GM23338 (cell line): ENCODE results near the gene ZFP36. TPM values are rescaled to one million over a fixed set of nuclear protein-coding genes. Genes with fewer than 3 reads are reported as not detected.

Experiments used
- ATAC-seq: fragments of 200-7000 bp; cut with Tn5 transposase; 3 replicates; pipeline ENCODE4 v1.9.1; 2020
- DNase-seq: peaks from one replicate; pipeline ENCODE4 v3.0.0-alpha.2; 2015; ENCODE audit warnings: low spot score
- H2AFZ ChIP-seq: fragments of 200-600 bp; sonication (generic); 2 replicates; pipeline ENCODE4 v1.8.0; 2016; ENCODE audit warnings: antibody characterized with exemption, mild to moderate bottlenecking, moderate library complexity
- H3F3A ChIP-seq: fragments of 200-600 bp; sonication (generic); replicated peaks from 2 replicates; pipeline ENCODE4 v1.8.0; 2017; ENCODE audit warnings: antibody characterized with exemption, mixed run types, low read depth
- H3K27ac ChIP-seq: fragments of 200-600 bp; sonication (generic); 2 replicates; pipeline ENCODE4 v1.6.1; 2016; ENCODE audit warnings: low read depth
- H3K27me3 ChIP-seq: fragments of 200-600 bp; sonication (generic); 2 replicates; pipeline ENCODE4 v1.8.0; 2016; ENCODE audit warnings: mild to moderate bottlenecking, mixed run types, moderate library complexity; ENCODE audit not compliant: insufficient read depth
- H3K36me3 ChIP-seq: fragments of 200-600 bp; sonication (generic); 2 replicates; pipeline ENCODE4 v1.8.0; 2016; ENCODE audit warnings: mild to moderate bottlenecking; ENCODE audit not compliant: insufficient read depth
- H3K4me1 ChIP-seq: fragments of 200-600 bp; sonication (generic); 2 replicates; pipeline ENCODE4 v1.8.0; 2016; ENCODE audit warnings: mild to moderate bottlenecking, moderate library complexity; ENCODE audit not compliant: insufficient read depth
- H3K4me2 ChIP-seq: fragments of 200-600 bp; sonication (generic); 2 replicates; pipeline ENCODE4 v1.7.1; 2017; ENCODE audit warnings: mixed run types
- H3K4me3 ChIP-seq: fragments of 200-600 bp; sonication (generic); 2 replicates; pipeline ENCODE4 v1.6.1; 2016; ENCODE audit warnings: mixed run types
- H3K79me2 ChIP-seq: fragments of 200-600 bp; sonication (generic); replicated peaks from 2 replicates; pipeline ENCODE4 v1.8.0; 2017; ENCODE audit warnings: mild to moderate bottlenecking; ENCODE audit not compliant: insufficient read depth
- H3K9me2 ChIP-seq: fragments of 200-600 bp; sonication (generic); 2 replicates; pipeline ENCODE4 v1.8.0; 2017; ENCODE audit not compliant: insufficient read depth
- H4K20me1 ChIP-seq: fragments of 200-600 bp; sonication (generic); replicated peaks from 2 replicates; pipeline ENCODE4 v1.8.0; 2017; ENCODE audit warnings: mild to moderate bottlenecking; ENCODE audit not compliant: insufficient read depth
- H3K27ac Mint-ChIP-seq: 2 replicates; pipeline ENCODE4 v1.8.0; 2020; ENCODE audit warnings: inconsistent platforms, mild to moderate bottlenecking, moderate library complexity, mixed read lengths
- H3K27me3 Mint-ChIP-seq: 3 replicates; pipeline ENCODE4 v1.8.0; 2022; ENCODE audit warnings: low read depth, mild to moderate bottlenecking, moderate library complexity, mixed read lengths, inconsistent platforms; ENCODE audit not compliant: insufficient read depth, poor library complexity
- H3K36me3 Mint-ChIP-seq: 3 replicates; pipeline ENCODE4 v1.8.0; 2021; ENCODE audit warnings: low read depth, mild to moderate bottlenecking, inconsistent platforms, moderate library complexity, mixed read lengths
- H3K4me1 Mint-ChIP-seq: 3 replicates; pipeline ENCODE4 v1.8.0; 2020; ENCODE audit warnings: mild to moderate bottlenecking, inconsistent platforms, mixed read lengths
- H3K4me3 Mint-ChIP-seq: 3 replicates; pipeline ENCODE4 v1.8.0; 2021; ENCODE audit warnings: moderate library complexity, mild to moderate bottlenecking, inconsistent platforms, mixed read lengths
- H3K9me3 Mint-ChIP-seq: 3 replicates; pipeline ENCODE4 v1.8.0; 2020; ENCODE audit warnings: moderate library complexity, mild to moderate bottlenecking, inconsistent platforms, mixed read lengths
- CREB1 ChIP-seq: fragments of 250-450 bp; sonication (Bioruptor Pico); IDR thresholded peaks from 2 replicates; pipeline ENCODE4 v1.5.0; 2020; ENCODE audit warnings: low read depth, mild to moderate bottlenecking, moderate library complexity
- CTCF ChIP-seq, 2 experiments: fragments of 200-600 bp in 1 of 2; sonication (generic) in 1 of 2; conservative IDR thresholded peaks; 2 replicates each; pipeline versions ENCODE4 v1.5.1 to v1.6.1; 2016 to 2017; ENCODE audit warnings: antibody characterized with exemption in 2 of 2, low read depth in 2 of 2, mild to moderate bottlenecking in 2 of 2, moderate library complexity in 1 of 2
- ETS1 ChIP-seq: IDR thresholded peaks from 2 replicates; pipeline ENCODE4 v1.6.1; 2016; ENCODE audit warnings: antibody characterized with exemption
- EZH2phosphoT487 ChIP-seq: fragments of 200-600 bp; sonication (generic); IDR thresholded peaks from one replicate; pipeline ENCODE4 v1.8.1; 2018; ENCODE audit warnings: antibody characterized with exemption; ENCODE audit not compliant: unreplicated experiment
- POLR2AphosphoS5 ChIP-seq: IDR thresholded peaks from 2 replicates; pipeline ENCODE4 v1.6.1; 2016; ENCODE audit warnings: antibody characterized with exemption, low read depth
- REST ChIP-seq: IDR thresholded peaks from one replicate; pipeline ENCODE4 v1.6.1; 2018; ENCODE audit warnings: antibody characterized with exemption; ENCODE audit not compliant: unreplicated experiment
- ZNF114 ChIP-seq: fragments of 250-450 bp; sonication (Bioruptor Pico); IDR thresholded peaks from 2 replicates; pipeline ENCODE4 v1.5.0; 2020; ENCODE audit warnings: mild to moderate bottlenecking, moderate library complexity
- ZNF331 ChIP-seq: fragments of 250-450 bp; sonication (Bioruptor Pico); IDR thresholded peaks from 2 replicates; pipeline ENCODE4 v1.5.0; 2020; ENCODE audit warnings: low read depth, mild to moderate bottlenecking, moderate library complexity
- ZNF462 ChIP-seq: fragments of 250-450 bp; sonication (Bioruptor Pico); IDR thresholded peaks from 2 replicates; pipeline ENCODE4 v1.5.0; 2020; ENCODE audit warnings: mild to moderate bottlenecking, moderate library complexity
- polyA plus RNA-seq: library from polyadenylated mRNA; unstranded; fragments of >200 nt; fragmentation: Nextera tagmentation; extraction: Ambion mirVana; gene quantifications from 2 replicates; pipeline ENCODE4 v1.2.1, GENCODE V29; 2016
- total RNA-seq: library from RNA; depleted of rRNA; stranded (reverse); fragments of >200 nt; shearing (Covaris generic); gene quantifications from 2 replicates; pipeline ENCODE4 v1.2.3, GENCODE V29; 2014

Gene ZFP36
- total and polyA plus RNA-seq, 2 experiments from 2014 or later, result 9.5 to 27.5 TPM

- H2AFZ ChIP-seq, result no peak overlapping the region
- ATAC-seq, result no peak
- no peaks in the 10 kb centered on the region for H3K27me3 ChIP-seq
- H3K79me2 ChIP-seq, result no peaks in the 10 kb centered on the region
- peaks cover 10% of the 10 kb centered on the region; the same call in 1 of the 2 replicates for H3F3A ChIP-seq
- H3K27me3 Mint-ChIP-seq, result peaks cover 7% of the 10 kb centered on the region
- no peak for DNase-seq
- no peak overlapping the region for H3K27ac Mint-ChIP-seq
- H3K36me3 Mint-ChIP-seq, result peaks cover 69% of the 10 kb centered on the region
- no peak overlapping the region for H3K4me2 ChIP-seq
- H3K4me1 Mint-ChIP-seq, result no peaks in the 10 kb centered on the region
- no peak overlapping the region for H3K4me3 Mint-ChIP-seq
- H3K27ac ChIP-seq, result no peak overlapping the region
- H4K20me1 ChIP-seq, result peaks cover 22% of the 10 kb centered on the region
- no peaks in the 10 kb centered on the region for H3K9me3 Mint-ChIP-seq
- peaks cover 28% of the 10 kb centered on the region for H3K36me3 ChIP-seq
- no peaks in the 10 kb centered on the region for H3K9me2 ChIP-seq
- no peaks in the 10 kb centered on the region for H3K4me1 ChIP-seq
- H3K4me3 ChIP-seq, result no peak overlapping the region
- no peak for TF ChIP-seq CREB1 (CRISPR knock-in tag)
- TF ChIP-seq ZNF462 (CRISPR knock-in tag), result no peak
- TF ChIP-seq ZNF114 (CRISPR knock-in tag), result no peak
- no peak for TF ChIP-seq ETS1
- no peak for TF ChIP-seq CTCF (conservative IDR thresholded peaks at IDR 0.05; ENCODE audit: low read depth in 2 of 2)
- no peak for TF ChIP-seq EZH2phosphoT487
- TF ChIP-seq ZNF331 (CRISPR knock-in tag), result no peak
- TF ChIP-seq REST, result no peak
- no peak for TF ChIP-seq POLR2AphosphoS5
Measured at GRCh38 chr19:39360599-39360998, 46.0 kb upstream of the ZFP36 start.
